Measurements from ENCODE around the gene NINL.
"Not testable (repeated sequence)": the region's sequence is repeated elsewhere in the genome, so short reads cannot be mapped to it uniquely, and the experiment has no call there.

The NINL gene

GRCh38 chr20:25503051-25503639, 82.2 kb downstream of the NINL start:
- DNase-seq (ENCODE audit: low read depth in 2 of 2): not testable (repeated sequence)

DNA sequence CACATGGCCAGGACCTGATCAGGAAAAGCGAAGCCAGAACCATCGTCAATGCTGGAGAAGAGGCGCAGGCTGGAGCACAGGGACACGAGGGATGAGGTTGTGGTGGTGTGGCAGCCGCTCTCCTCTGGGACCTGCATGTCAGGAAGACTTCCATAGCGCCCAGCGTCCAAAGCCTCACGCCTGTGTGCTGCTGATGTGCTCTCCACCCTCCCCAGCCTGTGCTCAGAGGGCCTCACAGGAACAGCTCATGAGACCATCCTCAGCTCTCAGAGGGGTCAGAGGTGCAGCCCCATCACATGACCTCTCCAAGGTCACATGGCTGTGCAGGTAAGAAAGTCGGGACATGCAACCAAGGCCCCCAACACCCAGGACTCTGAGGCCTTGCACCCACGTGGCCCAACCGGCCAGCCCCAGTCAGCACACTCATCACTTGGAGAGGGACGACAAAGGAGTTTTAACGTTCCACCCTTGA, 84.4 kb downstream of the NINL start:
- DNase-seq (ENCODE audit: low read depth in 2 of 2): no peak

DNA sequence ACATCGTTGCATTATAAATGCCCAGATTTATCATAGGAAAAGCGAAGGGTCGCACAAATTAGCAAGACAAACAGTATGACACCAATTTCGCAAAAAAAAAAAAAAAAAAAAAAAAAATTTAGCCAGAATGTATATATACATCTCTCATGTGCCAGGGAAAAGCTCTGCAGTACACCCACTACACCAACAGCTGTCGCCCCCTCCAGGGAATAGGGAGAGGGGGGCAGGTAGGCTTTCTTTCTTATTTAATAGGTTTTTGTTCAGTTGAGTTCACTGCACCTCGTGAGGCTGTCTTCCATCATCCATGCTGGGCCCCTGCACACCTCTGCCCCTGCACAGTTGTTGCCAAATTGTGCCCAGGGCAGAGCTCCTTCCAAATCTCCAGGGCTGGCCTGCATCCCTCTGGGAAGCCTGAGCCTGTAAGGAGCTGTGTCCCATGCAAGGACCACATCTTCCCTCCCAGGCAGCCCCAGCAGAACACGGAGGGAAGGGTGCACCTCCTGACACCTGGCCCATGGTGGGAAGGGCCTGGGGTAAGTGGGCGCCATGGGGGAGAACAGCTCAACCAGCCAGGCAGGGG, 85.4 kb downstream of the NINL start:
- no peak for DNase-seq (ENCODE audit: low read depth in 2 of 2)

- DNase-seq (ENCODE audit: low read depth in 2 of 2): no peak
These were observed 86.3 kb downstream of the NINL start for GRCh38 chr20:25499031-25499430.

GRCh38 chr20:25498280-25498606, 87.1 kb downstream of the NINL start:
- no peak for DNase-seq (ENCODE audit: low read depth in 2 of 2)

GRCh38 chr20:25497586-25498279, 87.6 kb downstream of the NINL start:
- no peak for DNase-seq (ENCODE audit: low read depth in 2 of 2)

DNA sequence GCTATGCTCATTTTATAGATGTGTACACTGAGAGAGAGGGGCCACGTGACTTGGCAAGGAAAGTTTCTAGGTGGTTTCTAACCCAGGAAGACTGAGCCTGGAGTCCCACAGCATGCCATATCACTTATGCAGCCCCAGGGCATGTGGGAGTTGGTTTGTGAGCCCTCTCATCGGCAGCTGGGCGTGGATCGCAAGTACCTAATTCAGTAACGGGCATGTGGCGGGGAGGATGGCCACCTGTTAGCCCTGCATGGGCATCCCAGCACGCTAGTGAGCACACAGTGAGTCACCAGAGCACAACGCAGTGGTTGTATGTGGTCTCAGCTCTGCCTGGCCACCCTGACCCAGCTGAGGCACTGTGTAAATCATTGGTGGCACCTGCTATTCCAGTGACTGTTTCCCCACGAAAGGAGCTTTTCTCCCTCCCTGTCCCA, 88.3 kb downstream of the NINL start:
- DNase-seq (ENCODE audit: low read depth in 2 of 2): no peak

DNA sequence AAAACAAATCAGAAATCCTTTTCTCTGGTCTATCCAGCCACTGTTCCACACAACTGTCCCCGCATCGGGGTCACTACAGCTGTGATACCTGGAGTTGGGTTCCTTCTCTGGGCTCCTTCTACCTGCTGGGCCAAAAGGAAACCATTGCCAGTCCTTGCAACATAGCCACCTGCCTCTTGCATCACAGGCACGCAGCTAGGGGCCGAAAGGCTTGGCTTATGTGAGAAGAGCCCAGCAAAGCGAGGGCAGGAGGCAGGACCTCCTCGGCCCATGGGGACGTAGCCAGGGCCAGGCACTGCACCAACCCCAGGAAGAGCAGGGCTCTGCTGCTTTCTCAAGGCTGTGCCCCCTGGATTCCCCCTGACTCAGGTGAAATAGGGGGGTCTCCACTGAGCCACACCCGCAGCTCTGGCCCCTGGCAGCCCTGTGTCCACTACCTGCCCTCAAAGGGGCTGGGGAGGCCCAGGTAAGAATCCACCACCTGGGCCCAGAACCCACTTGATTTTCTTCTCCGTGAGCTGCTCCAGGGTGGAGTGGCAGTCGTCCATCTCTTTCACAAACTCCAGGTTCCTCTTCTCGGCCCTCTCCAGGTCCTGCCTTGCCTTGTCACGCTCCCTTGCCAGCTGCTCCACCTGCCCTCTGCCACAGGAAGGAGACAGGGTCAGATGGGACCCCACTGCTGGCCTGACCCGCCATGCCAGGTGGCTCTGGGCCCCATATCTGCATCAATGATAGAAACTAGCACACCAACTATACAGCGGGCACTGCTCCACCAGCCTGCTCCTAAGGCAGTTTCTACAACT, 89.0 kb downstream of the NINL start:
- no peak for DNase-seq (ENCODE audit: low read depth in 2 of 2)

GRCh38 chr20:25495189-25495824, 90.0 kb downstream of the NINL start:
- no peak for DNase-seq (ENCODE audit: low read depth in 2 of 2)

DNA sequence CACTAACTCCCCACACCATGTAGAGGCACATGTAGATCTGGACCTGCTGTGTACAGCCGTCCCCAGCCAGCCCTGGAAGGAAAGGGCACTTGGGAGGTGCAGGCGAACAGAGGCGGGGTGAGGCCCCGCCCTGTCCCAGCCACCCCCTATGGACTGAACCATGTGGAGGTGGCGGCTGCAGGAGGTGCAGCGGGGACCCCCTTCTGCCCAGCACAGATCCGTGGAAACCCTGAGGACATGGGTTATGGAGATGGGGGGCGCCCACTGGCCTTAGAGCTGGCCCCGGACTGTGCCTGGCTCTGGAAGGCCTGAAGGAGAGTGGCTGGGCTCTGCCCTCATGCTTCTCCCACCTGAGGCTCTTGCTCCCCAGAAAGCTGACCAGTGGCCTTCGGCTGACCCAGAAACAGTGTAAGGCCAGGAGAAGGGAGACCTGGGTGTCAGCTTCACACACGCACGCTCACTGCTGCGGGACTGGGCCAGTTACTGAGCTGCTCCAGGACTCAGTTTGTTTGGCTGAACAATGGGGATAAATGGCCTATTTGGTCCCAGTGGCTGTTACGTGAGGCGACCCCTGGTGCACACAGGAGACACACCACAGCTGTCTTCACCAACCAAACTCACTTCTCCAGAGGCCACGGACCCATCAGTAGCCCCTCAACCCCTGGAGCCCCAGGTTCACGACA, 90.7 kb downstream of the NINL start:
- no peak for DNase-seq (ENCODE audit: low read depth in 2 of 2)

- no peak for DNase-seq (ENCODE audit: low read depth in 2 of 2)
These were observed 91.4 kb downstream of the NINL start for GRCh38 chr20:25493748-25494505.

- DNase-seq (ENCODE audit: low read depth in 2 of 2): no peak
These were observed 92.2 kb downstream of the NINL start for GRCh38 chr20:25493137-25493536.

DNA sequence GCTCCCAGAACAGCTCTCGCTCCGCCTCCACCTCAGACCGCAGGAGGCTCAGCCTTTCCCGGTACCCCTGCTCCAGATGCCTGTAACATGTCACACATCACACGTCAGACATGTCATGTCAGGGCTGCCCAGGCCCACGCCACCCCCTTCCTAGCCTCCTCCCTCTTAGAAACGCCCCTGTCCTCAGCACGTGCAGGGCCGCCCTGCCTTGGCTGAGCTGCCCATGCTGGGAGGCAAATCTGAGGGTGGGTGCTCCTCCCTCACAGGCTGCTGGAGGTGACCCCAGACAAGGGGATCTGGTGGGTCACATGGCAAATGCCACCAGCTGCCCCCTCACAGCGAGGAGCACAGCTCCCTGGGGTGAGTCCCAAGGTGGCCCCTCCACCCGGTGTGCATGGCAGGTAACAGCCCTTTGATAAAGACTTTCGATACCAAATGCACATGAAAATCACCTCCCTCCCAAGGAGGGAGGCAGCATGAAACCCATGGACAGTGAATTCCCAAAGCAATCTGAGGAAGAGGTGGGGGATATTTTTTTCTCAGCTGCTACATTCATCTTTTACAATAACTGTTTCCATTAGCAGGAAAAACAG, 93.8 kb downstream of the NINL start:
- no peak for DNase-seq (ENCODE audit: low read depth in 2 of 2)

DNA sequence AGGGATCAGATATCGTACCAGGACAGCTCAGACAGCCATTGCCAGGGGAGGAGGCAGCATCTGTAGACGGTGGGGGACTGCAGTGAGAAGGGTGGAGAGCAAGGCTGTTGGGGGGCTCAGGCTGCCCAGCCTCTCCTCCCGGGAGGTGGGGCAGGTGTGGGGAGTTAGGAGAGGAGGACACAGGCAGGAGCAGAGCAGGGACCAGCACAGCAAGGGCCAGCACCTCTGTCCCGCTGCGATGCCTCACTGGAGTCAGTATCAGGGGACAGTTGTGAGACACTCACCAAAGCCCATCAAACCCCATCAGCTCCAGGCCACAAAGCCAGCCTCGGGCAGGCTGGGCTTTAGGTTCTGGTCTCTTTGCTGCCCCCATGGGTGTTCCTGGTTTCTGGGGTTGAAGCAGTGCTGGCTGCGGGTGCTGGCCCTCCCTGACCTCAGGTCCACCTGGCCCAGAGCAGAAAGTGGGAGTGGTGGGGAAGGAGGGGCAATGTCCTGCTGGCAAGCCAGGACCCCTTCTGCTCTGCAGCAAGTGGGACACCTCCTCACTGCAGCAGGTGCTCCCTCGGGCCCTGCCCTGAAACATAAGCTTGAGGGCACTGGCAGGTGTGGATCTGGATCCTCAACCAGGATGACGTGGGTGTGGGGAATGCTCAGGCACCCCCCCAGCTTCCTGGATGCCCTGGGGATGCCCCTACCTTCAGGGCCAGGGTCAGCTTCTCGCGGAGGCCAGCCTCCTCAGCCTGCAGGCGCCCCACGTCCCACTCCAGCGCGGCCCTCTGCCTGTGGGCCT, 94.5 kb downstream of the NINL start:
- no peak for DNase-seq (ENCODE audit: low read depth in 2 of 2)

DNA sequence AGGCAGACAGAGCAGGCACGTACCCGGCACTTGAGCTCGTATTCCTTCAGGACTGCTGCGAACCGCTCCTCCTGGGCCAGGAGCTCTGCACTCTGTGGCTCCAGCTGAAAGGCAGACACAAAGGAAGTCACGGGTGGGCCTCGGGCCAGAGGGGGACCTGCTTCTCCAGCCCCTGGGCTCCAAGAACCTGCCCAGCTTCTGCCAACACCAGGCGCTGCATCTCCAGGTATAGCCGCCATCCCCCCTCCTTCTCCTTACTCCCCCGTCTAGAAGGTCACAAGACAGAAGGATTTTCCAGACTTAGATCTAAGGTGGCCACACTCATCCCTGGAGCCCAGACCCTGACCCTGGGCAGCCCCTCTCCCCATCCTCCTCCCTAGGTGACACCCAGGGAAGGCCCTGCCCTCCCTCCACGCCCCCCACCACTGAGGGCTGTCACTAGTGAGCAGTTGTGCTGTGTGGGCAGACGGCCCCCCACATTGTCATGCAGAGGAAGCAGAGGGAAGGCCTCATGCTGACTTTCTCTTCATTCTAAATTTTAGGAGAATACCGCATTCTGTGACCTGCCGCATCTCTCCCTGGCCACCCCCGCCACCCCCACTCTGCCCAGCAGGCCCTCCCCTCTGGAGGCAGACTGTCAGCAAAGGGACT, 96.0 kb downstream of the NINL start:
- no peak for DNase-seq (ENCODE audit: low read depth in 2 of 2)

GRCh38 chr20:25487975-25488374, 97.4 kb downstream of the NINL start:
- no peak for DNase-seq (ENCODE audit: low read depth in 2 of 2)

- DNase-seq (ENCODE audit: low read depth in 2 of 2): no peak
These were observed 98.0 kb downstream of the NINL start for GRCh38 chr20:25487306-25487705.

DNA sequence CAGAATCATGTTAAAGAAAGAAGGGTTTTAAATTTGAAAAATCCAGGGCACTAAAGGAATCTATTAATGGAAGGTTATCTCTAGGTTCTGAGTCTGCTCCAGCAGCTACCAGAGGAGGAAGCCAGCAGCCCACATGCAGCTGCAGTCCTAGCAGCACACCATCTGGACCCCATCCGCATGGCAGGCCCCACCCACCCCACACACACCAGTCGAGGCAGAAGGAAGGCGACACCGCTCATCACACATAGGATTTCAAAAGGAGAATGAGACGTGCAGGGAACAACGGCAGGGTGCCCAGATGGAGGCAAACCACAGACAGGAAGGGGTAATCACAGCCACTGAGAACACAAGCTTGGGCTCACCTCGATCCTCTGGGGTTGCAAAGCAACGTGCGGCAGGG, 99.0 kb downstream of the NINL start:
- DNase-seq (ENCODE audit: low read depth in 2 of 2): no peak

- no peak for DNase-seq (ENCODE audit: low read depth in 2 of 2)
These were observed 99.5 kb downstream of the NINL start for GRCh38 chr20:25485872-25486271.
